ENCODE measurements around the gene EVX1. TPM values are rescaled to one million over a fixed set of nuclear protein-coding genes. Genes with fewer than 3 reads are reported as not detected.
A peak's percentile ranks its signal among the peaks of the same experiment; 100 is the strongest.

EVX1 gene
- not detected in 2 replicates for total RNA-seq
- polyA plus RNA-seq (2012), result not detected

- DNase-seq (ENCODE audit: low read depth), result peak; percentile 18
Observed at GRCh38 chr7:27242555-27243339, at the start of gene EVX1. TSS of gene EVX1 (plus strand) at chr7:27242802. CDS start at chr7:27243031, 229 bp downstream.

DNA sequence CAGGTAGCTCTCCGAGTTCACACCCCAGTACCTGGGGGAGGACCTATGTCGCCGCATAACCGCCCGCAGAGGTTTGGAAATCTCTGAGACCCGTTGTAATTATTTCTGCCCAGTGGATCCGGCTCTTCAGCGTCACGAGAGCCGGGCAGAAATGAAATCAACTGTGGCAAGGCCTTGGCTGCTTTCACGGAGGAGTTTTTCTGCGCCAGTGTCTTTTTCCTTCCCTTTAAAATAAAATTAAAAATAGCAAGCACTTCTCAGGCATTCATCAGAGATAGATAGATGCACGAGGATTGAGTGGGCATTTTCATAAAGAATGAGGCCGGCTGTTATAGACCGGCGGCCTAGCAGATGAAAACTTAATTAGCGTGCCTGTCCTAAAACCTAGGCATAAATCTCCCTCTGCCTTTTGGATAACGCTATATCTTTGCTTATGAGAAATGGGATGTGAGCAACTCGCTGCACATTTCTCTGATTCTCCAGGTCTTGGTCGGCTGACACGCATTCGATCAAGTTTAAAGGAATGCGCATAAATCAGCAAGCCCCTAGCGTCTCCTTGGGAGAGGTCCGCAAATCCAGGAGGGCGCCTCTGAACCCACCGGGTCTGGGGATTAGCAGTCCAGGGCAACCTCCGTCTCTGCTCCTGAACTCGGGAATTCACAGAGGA, 49.1 kb upstream of the EVX1 start:
- no peak for DNase-seq (ENCODE audit: low read depth)

GRCh38 chr7:27194002-27194352, 48.6 kb upstream of the EVX1 start:
- DNase-seq (ENCODE audit: low read depth), result no peak

DNA sequence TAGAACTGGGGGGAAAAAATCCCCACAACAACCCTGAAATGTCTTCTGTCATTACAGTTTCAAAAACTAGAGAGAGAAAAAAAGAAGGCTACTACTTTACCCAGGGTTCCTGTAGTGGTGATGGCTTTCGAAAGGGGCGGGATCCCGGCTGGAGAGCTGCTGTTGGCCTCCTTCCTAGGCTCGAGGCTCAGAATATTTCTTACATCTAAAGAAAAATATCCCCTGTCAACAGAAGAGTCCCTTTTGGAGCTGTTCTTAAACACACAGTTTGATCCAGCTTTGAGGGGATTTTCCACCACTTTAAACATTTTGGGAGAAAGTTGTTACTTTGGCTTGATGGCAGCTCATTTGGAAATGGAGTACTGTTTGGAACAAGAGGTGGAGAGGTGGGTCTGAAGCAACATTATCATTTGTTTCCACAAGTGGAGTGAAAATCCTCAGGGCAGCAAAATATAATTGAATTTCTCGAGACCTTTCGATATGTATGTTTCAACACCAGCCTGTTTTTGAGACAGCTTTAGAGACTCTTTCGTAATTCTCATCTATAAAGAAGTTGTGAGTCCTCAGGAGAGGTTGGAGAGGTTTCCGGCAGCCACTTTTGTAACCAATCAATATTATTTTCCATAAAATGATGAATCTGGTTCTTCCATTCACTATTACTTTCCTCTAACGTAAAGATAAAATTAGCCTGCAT, 47.8 kb upstream of the EVX1 start:
- DNase-seq (ENCODE audit: low read depth), result no peak

- DNase-seq (ENCODE audit: low read depth), result peak; percentile 81
Observed at GRCh38 chr7:27196287-27196767, 46.3 kb upstream of the EVX1 start.

DNA sequence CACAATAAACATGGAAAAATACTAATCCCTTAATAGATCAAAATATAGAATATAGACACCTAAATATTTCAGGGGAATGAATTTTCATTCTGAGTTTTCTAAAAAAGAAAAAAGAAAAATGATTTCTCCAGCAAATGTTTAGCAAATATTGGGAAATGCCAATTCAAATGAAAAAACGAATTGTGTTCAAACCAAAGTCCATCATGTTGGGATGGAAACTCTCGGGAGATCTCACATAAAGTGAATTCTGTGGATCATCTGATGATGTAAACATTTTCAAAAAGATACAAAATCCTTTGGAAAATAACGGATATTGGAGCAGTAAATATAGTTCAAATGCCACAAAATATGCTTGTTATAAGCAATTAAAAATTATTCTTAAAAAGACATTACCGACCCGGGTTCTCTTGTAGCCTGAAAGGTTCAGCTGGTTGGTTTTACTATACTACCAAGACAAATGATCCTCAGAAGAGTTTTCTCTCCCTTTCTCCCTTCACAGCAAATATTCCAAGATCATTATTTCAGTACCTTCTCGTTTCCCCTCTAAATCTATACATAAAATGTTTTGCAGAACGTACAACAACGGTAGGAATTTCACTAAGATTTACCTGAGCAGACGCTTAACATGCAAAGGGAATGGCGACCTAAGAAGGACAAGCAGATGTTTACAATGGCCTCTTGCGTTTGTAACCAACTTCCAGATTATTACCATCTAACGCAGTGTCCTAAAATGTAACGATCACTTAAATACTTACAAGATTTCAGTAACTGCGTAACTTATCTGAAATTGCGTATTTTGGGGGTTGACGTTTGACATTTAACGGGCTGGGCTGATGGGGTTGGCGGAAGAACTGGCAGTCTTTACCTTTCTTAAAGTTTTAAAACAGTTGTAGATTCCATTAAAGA, 45.2 kb upstream of the EVX1 start:
- DNase-seq (ENCODE audit: low read depth), result no peak

DNA sequence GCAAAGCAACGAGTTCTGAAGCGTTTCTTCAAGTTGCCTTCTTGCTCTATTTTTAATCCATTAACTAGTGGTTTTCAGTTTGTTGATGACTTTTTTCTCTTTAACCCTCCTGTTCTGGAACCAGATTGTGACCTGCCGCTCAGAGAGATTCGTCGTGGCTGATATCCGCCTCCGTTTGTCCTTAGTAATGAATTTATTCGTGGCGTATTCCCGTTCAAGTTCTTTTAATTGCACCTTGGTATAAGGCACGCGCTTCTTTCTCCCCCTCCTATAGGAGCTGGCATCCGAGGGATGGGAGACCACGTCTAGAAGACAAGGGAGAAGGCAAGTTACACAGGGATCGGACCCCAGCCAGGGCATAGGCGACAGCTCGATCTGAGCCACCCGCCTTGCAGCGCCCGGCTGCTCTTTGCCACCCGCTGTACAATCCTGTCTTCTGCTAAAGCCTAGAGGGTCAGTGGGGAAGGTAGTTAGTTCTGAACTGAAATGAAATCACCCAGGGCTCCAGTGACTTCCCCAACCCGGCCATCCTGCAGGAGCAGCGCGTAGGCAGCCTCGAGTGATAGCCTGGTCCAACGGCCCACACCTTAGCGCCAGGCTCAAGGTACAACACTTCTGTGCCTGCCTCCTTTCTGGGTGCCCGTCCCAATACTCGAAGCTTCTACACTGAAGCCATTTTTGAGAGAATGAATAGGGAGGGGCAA, 44.3 kb upstream of the EVX1 start:
- no peak for DNase-seq (ENCODE audit: low read depth)

DNA sequence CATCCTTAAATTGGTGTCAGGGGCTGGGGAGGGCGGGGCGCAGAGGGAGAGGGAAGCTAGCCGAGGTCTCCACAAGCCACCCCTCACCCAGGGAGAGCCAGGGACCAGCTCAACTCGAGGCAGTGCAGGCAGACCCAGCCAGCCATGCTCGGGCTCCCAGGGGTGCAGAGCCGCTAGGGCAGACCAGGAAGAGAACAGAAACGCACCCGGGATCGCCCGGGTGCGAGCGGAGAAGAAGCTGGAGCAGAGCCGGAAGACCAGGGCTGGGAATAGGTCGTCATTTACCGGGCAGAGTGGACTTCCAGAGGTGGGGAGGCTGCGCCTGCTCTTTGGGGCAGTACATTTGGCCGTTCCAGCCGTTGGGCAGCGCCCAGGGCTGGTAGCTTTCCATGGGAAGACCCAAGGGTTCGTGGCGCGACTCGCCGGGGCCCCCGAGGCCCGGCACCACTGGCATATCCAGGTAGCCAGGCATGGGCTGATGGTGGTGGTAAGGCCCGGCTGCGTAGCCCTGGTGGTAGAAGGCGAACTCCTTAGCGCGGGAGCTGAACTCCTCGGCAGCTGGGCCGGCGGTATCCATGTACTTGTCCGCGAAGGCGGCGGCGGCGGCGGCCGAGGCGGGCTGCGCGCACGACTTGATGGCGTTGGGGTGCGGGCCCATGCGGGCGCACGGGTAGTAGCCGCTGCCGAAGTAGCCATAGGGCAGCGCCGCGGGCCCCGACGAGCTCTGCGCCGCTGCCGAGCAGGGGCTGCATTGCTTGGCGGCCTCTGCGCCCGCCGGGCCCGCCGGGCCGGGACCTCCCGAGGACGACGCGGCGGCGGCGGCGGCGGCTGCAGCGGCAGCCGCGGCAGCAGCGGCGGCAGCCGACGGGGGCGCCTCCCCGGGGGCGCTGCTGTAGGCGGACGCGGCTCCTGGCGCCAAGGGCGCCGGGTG, 43.5 kb upstream of the EVX1 start:
- DNase-seq (ENCODE audit: low read depth), result peak; percentile 29

DNA sequence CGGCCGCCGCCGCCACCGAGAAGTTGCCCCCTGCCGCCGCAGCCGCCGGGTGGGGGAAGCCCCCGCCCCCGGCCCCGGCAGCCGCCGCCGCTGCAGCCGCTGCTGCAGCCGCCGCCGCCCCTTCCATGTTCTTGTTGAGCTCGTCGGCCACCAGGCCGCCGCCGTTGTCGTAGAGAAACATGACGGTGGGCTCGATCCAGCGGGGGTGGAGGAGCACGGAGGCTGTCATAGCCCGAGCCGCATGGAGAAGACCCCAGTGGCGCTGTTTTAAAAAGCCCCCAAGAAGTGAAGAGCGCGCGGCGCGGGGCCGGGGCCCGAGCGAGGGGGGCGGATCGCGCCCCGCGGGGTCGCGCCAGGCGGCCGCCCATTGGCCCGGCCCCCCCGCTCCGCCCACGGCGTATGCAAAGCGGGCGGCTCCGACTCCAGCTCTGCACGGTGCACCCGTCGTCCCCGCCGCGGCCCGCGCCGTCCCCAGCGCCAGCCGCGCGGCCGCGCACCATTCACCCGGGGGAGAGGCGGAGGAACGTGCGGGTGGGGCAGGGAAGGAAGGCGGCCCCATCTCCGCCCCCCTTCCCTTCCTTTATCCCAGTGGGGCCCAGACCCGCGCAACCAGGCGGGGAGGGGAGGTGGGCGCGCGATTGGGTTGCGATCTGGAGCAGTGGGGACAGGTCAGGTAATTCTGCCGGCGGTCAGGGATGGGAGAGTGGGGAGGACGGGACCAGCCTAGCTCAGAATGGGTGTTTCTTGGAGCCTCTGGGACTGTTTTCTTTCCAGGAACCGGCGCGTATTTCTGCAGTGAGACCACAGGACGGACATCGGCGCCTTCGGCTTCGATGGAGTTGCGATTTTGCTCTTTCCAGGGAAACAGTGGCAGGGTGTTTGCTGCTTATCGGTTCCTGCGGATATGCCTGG, 42.5 kb upstream of the EVX1 start, which contains the start of gene HOXA13:
HOXA13 (minus strand) TSS at position 243 of the 912 bp plus-strand sequence; CDS start at position 229, 14 bp downstream.
- peak; percentile 63 for DNase-seq (ENCODE audit: low read depth)

GRCh38 chr7:27200761-27201579, 41.6 kb upstream of the EVX1 start:
- no peak for DNase-seq (ENCODE audit: low read depth)

- DNase-seq (ENCODE audit: low read depth), result no peak
Observed at GRCh38 chr7:27201580-27202017, 41.0 kb upstream of the EVX1 start.

GRCh38 chr7:27202018-27202861, 40.4 kb upstream of the EVX1 start:
- no peak for DNase-seq (ENCODE audit: low read depth)

GRCh38 chr7:27202862-27203134, 39.8 kb upstream of the EVX1 start:
- DNase-seq (ENCODE audit: low read depth), result no peak

- no peak for DNase-seq (ENCODE audit: low read depth)
Observed at GRCh38 chr7:27203365-27203953, 39.1 kb upstream of the EVX1 start.

DNA sequence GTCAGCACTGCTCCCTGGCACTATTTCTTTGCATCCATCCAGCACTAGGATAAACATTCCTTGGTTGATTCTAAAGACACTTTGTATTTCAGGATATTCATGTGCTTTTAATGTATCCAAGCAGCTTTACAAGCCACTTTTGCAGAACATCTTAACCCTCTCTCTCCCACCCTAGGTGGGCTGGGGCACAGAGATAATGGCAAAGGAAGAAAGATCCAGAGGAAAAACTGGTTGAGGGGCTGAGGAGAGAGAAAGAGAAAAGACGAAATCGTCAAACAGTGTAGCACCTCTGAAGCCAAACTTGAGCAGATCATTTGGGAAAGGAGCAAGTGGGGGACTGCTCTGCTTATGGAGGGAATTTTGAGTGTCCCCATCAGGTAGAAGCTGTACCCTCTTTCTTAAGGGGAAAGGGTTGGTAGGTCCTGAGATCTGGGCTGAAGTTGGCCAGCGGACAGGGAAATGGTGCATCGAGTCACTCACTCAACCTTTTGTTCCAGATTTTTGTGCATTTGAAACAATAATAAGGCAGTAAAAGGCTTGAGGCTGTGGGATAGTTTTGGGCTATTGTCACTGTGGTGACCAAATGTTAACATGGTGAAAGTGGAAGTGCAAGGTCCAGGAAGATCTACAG, 38.5 kb upstream of the EVX1 start:
- DNase-seq (ENCODE audit: low read depth), result no peak

Data from myocyte (in vitro differentiated cells).